ENCODE data around the gene KCNIP4.

Gene KCNIP4

DNA sequence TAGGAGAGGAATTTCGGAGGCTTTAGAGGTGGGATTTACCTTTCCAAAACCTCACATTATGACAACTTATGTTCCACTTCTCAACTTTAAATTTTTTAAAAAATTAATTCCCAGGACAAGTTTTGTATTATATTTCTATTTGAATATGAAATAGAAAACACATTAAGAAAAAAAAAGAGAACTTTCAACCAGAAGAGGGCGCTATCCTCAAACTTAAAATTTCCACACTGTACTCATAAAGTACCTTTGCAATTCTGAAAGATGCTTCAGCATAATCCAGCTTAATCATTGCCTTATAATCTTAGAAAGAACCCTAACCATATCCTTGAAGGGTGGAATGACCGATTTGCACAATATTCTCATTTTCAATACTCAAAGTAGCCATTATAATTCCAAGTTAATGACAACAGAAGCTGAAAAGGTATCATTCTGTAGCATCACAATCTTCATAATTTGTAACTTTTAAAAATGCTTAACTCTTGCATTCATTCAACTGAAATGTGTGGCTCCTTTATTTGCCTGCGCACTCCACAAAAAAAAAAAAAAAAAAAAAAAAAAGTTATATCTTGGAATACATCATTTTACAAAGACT is 158.0 kb downstream of the KCNIP4 start:
- H3K4me3 Mint-ChIP-seq: no peak overlapping the region
- H3K36me3 Mint-ChIP-seq (ENCODE audit: low read depth): no peaks in the 10 kb centered on the region
- no peaks in the 10 kb centered on the region for H3K9me3 Mint-ChIP-seq
- H3K4me1 Mint-ChIP-seq (ENCODE audit: low read depth): peaks cover 2% of the 10 kb centered on the region
- H3K27ac Mint-ChIP-seq: no peak overlapping the region
- H3K27me3 Mint-ChIP-seq (ENCODE audit: low read depth): no peaks in the 10 kb centered on the region

DNA sequence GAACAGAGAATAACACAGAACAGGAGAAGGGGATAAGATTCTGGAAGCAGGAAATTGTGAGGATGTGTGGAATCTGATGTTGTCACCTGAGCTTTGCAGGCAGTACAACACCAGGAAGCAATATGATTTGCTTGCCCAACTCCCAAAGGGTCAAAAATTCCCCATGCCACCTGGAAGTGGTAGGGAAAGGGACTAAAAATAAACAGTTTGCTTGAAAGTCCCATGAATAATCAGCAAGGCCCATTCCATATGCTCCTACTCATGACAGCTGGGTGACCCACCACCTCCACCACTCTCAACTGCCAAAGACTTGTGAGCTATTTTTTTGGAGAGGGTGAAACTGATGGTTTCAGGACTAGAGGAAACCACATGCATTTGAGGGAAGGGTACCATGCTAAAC is 168.4 kb downstream of the KCNIP4 start:
- Mint-ChIP-seq H3K4me1 (ENCODE audit: low read depth) (no peaks in the 10 kb centered on the region), H3K4me3 (no peak overlapping the region), H3K27me3 (ENCODE audit: low read depth) (no peaks in the 10 kb centered on the region), H3K36me3 (ENCODE audit: low read depth) (no peaks in the 10 kb centered on the region), H3K27ac (no peak overlapping the region), H3K9me3 (peaks cover 4% of the 10 kb centered on the region)

DNA sequence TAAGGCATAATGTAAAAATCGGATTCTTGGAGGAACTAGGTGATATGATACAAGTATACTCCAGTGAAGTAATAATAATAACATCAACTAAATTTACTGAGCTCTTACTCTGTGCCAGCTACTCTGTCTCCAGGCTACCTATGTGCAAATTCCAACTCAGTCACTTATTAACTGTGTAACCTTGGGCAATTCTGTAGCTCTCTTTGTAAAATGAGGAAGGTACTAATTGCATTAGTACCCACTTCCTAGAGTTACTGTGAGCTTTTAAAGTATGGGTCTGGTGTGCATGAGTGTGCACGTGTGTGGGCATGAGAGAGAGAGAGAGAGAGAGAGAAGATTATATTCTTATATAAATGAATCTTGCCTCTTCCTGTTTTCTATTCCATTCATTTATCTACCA is 169.9 kb downstream of the KCNIP4 start:
- H3K9me3 Mint-ChIP-seq: peaks cover 4% of the 10 kb centered on the region
- H3K36me3 Mint-ChIP-seq (ENCODE audit: low read depth): no peaks in the 10 kb centered on the region
- no peak overlapping the region for H3K27ac Mint-ChIP-seq
- no peaks in the 10 kb centered on the region for H3K27me3 Mint-ChIP-seq (ENCODE audit: low read depth)
- H3K4me1 Mint-ChIP-seq (ENCODE audit: low read depth): no peaks in the 10 kb centered on the region
- no peak overlapping the region for H3K4me3 Mint-ChIP-seq

DNA sequence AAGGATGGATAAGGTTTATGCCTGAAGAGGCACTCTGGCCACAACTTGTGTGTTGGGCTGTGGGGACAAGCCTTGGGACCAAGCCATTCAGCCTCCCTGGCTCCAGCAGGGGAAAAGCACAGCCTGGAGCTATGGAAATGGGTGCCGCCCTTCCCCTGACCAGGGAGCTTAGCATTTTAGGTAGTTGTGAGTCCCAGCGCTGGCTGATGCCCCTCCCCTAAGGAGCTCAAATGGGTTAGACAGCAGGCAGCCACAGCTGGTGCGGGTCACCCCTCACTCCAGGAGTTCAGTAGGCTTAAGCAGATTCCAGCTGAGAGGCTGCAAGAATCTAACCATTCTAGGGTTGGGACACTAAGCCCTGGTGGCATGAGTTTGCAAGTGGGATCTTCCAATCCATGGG is 172.9 kb downstream of the KCNIP4 start:
- no peaks in the 10 kb centered on the region for H3K36me3 Mint-ChIP-seq (ENCODE audit: low read depth)
- H3K27ac Mint-ChIP-seq: no peak overlapping the region
- no peaks in the 10 kb centered on the region for H3K27me3 Mint-ChIP-seq (ENCODE audit: low read depth)
- no peaks in the 10 kb centered on the region for H3K4me1 Mint-ChIP-seq (ENCODE audit: low read depth)
- H3K4me3 Mint-ChIP-seq: no peak overlapping the region
- H3K9me3 Mint-ChIP-seq: peaks cover 4% of the 10 kb centered on the region

DNA sequence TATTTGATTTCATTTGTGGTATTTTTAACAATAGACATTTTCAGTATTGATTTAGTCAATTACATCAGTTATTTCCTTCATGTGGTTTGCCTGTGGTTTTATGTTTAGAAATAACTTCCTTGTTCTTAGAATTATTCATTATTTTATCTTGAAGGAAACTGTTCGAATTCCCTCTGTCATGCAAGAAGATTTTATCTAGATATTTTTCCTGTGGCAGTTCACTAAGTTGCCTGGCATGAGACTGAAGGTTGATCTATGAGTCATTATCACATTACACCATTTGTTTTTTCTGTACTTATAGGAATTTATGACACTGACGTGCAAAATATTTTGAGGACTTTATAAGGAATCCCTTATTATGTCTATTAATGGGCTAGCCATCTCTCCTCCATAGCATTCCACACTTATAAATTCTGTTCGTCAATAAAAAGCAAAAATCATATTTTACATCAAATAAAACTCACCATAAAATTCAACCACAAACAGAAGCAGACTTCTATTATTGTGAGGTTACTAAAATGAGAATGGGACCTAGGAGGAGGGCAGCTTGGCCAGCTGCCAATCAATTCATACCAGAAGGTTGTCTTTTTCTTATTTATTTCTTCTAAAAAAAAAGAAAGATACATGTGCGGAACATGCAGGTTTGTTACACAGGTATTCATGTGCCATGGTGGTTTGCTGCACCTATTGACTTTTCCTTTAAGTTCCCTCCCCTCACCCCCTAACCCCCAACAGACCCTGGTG is 179.0 kb downstream of the KCNIP4 start:
- no peak overlapping the region for H3K27ac Mint-ChIP-seq
- H3K9me3 Mint-ChIP-seq: no peaks in the 10 kb centered on the region
- H3K4me1 Mint-ChIP-seq (ENCODE audit: low read depth): no peaks in the 10 kb centered on the region
- no peaks in the 10 kb centered on the region for H3K36me3 Mint-ChIP-seq (ENCODE audit: low read depth)
- H3K27me3 Mint-ChIP-seq (ENCODE audit: low read depth): peaks cover 6% of the 10 kb centered on the region
- H3K4me3 Mint-ChIP-seq: no peak overlapping the region

DNA sequence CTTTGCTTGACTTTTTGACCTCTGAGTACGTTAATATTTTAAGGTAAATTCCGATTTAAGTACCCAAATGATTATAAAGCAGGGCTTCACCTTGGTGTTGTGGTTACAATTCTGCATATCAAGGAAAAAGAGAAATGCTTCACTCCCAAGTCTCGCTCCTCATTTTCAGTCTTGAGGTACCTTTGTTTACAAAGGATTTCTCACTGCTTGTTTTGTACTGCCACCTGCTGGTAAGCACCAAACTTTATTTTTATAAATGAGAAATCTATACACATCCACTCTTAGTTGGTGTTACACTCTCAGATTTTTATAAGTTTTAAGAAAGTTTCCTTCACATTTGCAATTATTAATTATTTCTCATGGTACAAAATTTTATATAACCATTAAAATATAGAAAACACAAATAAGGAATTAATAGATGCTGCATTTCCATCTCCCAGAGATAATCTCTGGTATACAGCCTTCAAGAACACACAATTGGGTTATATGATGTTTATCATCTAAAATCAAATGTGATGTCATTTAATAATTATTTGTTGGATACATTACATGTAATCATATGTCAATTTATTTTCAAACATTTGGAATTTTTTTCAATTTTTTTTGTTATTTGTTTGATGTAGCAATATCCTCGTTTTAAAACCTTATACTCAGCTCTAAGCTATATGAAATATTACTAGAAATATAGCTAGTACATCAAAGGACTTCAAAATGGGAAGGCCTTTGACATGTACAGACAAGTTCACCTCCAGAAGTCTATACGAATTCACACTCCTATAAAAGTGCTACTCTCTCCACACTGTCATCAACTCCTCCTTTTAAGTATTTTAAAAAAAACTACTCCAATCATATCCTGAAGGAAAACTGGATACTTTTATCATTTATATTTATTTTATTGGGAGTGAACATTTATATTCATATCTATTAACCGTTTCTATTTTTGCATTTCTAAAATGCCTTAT is 179.9 kb downstream of the KCNIP4 start:
- no peaks in the 10 kb centered on the region for H3K36me3 Mint-ChIP-seq (ENCODE audit: low read depth)
- no peak overlapping the region for H3K27ac Mint-ChIP-seq
- peaks cover 6% of the 10 kb centered on the region for H3K27me3 Mint-ChIP-seq (ENCODE audit: low read depth)
- H3K9me3 Mint-ChIP-seq: no peaks in the 10 kb centered on the region
- no peaks in the 10 kb centered on the region for H3K4me1 Mint-ChIP-seq (ENCODE audit: low read depth)
- no peak overlapping the region for H3K4me3 Mint-ChIP-seq

DNA sequence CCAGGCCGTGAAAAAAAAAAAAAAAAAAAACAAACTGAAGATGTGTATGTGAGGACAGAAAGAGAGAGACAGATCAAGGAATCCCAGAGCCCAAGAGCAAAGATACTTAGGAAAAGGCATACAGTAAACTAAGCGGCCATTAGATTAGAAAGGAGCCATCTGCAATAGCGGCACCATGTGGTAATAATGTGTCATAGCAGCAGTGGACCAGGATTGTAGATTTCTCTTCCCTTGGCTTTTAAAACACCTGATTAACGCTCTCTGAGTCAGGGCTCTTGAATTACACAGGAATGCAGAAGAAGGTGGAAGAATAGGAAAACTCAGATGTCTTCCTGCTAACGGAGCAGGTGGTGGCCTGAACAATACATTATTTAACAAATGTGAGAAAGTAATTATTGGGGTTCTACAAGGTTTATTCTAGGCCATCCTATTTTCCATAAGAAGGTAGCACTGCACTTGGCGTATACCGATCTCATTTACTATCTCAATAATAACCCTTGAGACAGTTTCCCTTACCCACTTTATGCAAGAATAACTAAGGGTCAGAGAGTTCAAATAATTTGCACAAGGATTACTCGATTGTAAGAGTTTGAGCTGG is 182.7 kb downstream of the KCNIP4 start:
- Mint-ChIP-seq H3K4me1 (ENCODE audit: low read depth) (no peaks in the 10 kb centered on the region), H3K27me3 (ENCODE audit: low read depth) (peaks cover 6% of the 10 kb centered on the region), H3K4me3 (no peak overlapping the region), H3K9me3 (no peaks in the 10 kb centered on the region), H3K27ac (no peak overlapping the region), H3K36me3 (ENCODE audit: low read depth) (no peaks in the 10 kb centered on the region)

DNA sequence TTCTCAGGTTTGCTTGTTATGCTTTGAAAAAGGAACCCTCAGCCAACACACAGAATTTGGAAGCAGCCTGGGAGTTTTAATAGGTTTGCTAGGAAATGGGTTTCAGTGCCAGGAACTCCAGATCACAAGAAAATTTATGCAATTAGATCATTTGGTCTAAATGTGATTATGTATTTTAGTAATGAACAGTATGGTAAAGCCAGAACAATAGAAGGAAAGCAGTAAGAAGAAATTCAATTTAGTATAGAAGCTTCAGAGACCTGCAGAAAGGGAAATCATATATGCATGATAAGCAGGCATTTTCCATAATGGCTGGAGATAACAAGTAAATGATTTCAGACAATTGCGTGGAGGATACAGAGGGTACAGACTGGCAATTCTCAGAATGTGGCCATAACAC is 184.7 kb downstream of the KCNIP4 start:
- H3K4me3 Mint-ChIP-seq: no peak overlapping the region
- H3K9me3 Mint-ChIP-seq: no peaks in the 10 kb centered on the region
- H3K4me1 Mint-ChIP-seq (ENCODE audit: low read depth): no peaks in the 10 kb centered on the region
- no peaks in the 10 kb centered on the region for H3K36me3 Mint-ChIP-seq (ENCODE audit: low read depth)
- H3K27me3 Mint-ChIP-seq (ENCODE audit: low read depth): peaks cover 6% of the 10 kb centered on the region
- no peak overlapping the region for H3K27ac Mint-ChIP-seq

DNA sequence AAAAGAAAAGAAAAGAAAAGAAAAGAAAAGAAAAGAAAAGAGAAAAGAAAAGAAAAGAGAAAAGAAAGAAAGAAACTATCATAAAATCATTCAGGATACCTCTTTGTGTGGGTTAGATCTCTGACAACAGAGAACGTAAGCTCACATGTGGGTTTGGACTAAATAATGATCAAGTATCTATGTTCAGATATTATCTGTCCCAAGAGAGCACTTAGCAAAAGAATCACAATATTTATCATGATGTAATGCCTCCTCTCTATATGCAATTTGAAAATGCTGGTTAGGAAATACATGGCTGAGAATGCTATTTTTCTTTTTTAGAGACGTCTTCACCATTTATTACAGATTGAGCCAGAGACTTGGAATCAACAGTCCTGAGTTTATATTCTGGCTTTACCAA is 191.3 kb downstream of the KCNIP4 start:
- H3K4me3 Mint-ChIP-seq: no peak overlapping the region
- no peaks in the 10 kb centered on the region for H3K4me1 Mint-ChIP-seq (ENCODE audit: low read depth)
- H3K27ac Mint-ChIP-seq: no peak overlapping the region
- H3K36me3 Mint-ChIP-seq (ENCODE audit: low read depth): no peaks in the 10 kb centered on the region
- no peaks in the 10 kb centered on the region for H3K27me3 Mint-ChIP-seq (ENCODE audit: low read depth)
- H3K9me3 Mint-ChIP-seq: no peaks in the 10 kb centered on the region

DNA sequence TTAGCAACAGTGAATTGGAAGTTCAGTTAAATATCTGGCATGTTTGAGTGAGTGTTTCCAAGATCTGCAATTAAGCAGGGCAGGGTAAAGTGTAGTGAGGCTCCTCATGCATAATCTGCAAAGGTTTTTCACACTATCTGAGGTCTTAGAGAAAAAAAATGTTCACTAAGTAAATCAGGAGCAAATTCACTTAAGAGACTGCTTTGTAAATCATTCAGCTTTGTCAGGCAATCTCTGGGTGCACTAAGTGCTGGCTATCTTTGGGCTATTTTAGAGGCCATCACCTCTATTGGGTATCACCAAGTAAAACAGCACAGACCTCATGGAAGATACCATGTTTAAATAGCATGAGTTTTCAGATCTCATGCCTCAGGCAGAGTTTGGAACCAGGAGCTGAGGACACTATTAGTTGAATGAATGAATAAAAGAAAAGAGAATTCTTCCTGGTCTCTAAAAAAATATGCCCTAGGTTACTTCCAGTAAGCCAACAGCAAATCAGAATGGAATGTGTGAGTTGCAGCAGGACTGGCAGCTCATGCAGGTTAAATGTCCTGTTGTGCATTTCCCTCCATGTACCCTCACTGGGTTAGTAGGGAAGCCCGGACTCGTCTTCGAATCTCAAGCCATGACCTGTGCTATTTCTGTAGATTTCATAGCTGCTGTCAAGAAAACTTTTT is 195.3 kb downstream of the KCNIP4 start:
- H3K4me3 Mint-ChIP-seq: no peak overlapping the region
- no peaks in the 10 kb centered on the region for H3K36me3 Mint-ChIP-seq (ENCODE audit: low read depth)
- H3K9me3 Mint-ChIP-seq: no peaks in the 10 kb centered on the region
- no peak overlapping the region for H3K27ac Mint-ChIP-seq
- H3K4me1 Mint-ChIP-seq (ENCODE audit: low read depth): no peaks in the 10 kb centered on the region
- H3K27me3 Mint-ChIP-seq (ENCODE audit: low read depth): no peaks in the 10 kb centered on the region

DNA sequence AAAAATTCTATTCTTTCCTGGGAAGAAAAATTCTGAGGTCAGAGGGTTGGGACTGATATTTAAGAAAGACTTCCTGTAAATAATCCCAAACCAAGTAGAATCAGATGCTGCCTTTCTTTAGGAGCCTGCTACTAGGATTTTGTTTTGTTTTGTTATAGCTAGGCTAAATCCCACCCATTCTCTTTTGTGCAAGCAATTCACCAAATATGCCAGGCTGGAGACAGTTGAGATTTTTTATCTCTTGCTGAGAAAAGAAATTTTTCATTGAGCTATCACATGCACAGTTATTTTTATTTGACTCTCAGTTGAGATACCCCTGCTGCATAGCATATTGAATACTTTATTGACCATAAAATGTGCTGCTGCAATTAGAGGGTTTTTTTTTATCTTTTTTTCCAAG is 196.0 kb downstream of the KCNIP4 start:
- no peaks in the 10 kb centered on the region for H3K36me3 Mint-ChIP-seq (ENCODE audit: low read depth)
- H3K9me3 Mint-ChIP-seq: no peaks in the 10 kb centered on the region
- H3K4me3 Mint-ChIP-seq: no peak overlapping the region
- H3K4me1 Mint-ChIP-seq (ENCODE audit: low read depth): no peaks in the 10 kb centered on the region
- H3K27ac Mint-ChIP-seq: no peak overlapping the region
- H3K27me3 Mint-ChIP-seq (ENCODE audit: low read depth): no peaks in the 10 kb centered on the region

DNA sequence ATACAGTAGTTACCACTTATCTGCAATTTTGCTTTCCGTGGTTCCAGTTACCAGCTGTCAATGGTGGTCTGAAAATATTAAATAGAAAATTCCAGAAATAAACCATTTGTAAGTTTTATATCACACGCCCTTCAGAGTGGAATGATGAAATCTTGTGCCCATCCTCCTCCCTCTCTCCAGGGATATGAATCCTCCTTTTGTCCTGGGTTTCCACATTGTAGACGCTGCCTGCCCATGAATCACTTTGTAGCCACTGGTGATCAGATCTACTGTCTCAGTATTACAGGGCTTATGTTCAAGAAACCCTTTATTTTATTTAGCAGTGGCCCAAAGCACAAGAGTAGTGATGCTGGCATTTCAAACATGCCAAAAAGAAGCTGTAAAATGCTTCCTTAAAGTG is 198.6 kb downstream of the KCNIP4 start:
- no peaks in the 10 kb centered on the region for H3K27me3 Mint-ChIP-seq (ENCODE audit: low read depth)
- H3K27ac Mint-ChIP-seq: no peak overlapping the region

DNA sequence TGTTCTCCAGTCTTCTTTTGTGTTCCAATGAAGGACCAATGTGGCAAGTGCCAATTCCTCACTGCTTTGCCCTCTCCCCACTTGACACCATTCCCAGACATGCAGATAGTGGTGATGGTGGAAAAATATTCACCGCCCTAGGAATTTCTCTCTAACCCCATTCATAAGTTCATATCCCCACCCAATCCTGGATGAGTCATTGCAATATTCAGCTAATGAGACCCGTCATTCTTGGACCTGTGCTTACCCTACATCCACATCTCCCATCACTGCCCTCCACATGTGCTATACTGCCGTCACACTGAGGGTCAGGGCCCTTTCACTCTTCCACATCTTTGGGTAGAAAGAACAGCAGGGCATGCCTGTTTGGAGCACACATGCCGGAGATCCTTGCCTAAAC is 199.2 kb downstream of the KCNIP4 start:
- no peak overlapping the region for H3K4me3 Mint-ChIP-seq
- H3K27me3 Mint-ChIP-seq (ENCODE audit: low read depth): no peaks in the 10 kb centered on the region
- H3K4me1 Mint-ChIP-seq (ENCODE audit: low read depth): no peaks in the 10 kb centered on the region
- H3K36me3 Mint-ChIP-seq (ENCODE audit: low read depth): no peaks in the 10 kb centered on the region
- no peaks in the 10 kb centered on the region for H3K9me3 Mint-ChIP-seq
- H3K27ac Mint-ChIP-seq: no peak overlapping the region

More for the DNA sequence above, 198.6 kb downstream of the KCNIP4 start:
- no peak overlapping the region for H3K4me3 Mint-ChIP-seq
- H3K9me3 Mint-ChIP-seq: no peaks in the 10 kb centered on the region
- no peaks in the 10 kb centered on the region for H3K36me3 Mint-ChIP-seq (ENCODE audit: low read depth)
- H3K4me1 Mint-ChIP-seq (ENCODE audit: low read depth): no peaks in the 10 kb centered on the region

DNA sequence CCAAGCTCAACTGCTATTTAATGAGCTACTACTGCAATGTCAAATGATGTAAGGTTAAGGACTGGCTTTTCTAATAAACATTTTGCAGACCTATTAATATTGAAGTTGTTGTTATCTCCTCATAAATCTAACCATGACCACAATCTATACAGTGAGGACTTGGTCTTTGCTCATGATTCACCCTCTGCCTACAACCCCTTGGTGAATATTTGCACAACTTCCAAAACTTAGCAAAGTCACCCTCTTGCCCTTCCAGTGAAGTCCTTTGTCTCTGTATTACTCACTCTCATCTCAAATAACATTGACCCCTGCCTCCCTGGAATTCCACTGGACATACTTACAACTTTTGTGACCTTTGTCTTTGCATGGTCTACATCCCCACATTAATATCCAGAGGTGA is 204.5 kb downstream of the KCNIP4 start:
- H3K4me3 Mint-ChIP-seq: no peak overlapping the region
- H3K27ac Mint-ChIP-seq: no peak overlapping the region
- H3K27me3 Mint-ChIP-seq (ENCODE audit: low read depth): no peaks in the 10 kb centered on the region
- H3K36me3 Mint-ChIP-seq (ENCODE audit: low read depth): no peaks in the 10 kb centered on the region
- no peaks in the 10 kb centered on the region for H3K4me1 Mint-ChIP-seq (ENCODE audit: low read depth)
- H3K9me3 Mint-ChIP-seq: no peaks in the 10 kb centered on the region
